Measurements from ENCODE around the gene EIF4E1B.

DNA sequence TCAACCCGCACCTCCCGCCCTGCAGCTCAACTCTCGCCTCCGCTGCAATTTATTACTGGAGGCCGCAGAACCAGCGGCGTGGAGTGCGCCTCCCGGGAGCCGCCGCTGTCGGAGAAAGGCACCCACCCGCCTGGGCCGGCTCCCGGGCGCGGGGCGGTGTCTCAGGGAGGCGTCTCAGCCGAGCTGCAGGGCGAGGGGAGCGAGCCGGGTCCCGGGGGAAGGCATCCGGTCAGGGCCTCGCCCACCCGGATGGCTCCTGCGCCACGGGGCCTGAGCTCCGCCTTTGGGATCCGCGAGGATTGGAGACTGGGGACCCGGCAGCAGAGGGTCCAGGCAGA, 49.7 kb downstream of the EIF4E1B start:
- TF ChIP-seq, protein P1, sequence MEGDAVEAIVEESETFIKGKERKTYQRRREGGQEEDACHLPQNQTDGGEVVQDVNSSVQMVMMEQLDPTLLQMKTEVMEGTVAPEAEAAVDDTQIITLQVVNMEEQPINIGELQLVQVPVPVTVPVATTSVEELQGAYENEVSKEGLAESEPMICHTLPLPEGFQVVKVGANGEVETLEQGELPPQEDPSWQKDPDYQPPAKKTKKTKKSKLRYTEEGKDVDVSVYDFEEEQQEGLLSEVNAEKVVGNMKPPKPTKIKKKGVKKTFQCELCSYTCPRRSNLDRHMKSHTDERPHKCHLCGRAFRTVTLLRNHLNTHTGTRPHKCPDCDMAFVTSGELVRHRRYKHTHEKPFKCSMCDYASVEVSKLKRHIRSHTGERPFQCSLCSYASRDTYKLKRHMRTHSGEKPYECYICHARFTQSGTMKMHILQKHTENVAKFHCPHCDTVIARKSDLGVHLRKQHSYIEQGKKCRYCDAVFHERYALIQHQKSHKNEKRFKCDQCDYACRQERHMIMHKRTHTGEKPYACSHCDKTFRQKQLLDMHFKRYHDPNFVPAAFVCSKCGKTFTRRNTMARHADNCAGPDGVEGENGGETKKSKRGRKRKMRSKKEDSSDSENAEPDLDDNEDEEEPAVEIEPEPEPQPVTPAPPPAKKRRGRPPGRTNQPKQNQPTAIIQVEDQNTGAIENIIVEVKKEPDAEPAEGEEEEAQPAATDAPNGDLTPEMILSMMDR (conservative IDR thresholded peaks at IDR 0.05; ENCODE audit: low read depth in 2 of 2), result no peak
- TF ChIP-seq EZH2phosphoT487 (IDR thresholded peaks at IDR 0.05; ENCODE audit: unreplicated experiment) (no peak), ZNF331 (CRISPR knock-in tag; IDR thresholded peaks at IDR 0.05; ENCODE audit: low read depth) (no peak), POLR2AphosphoS5 (IDR thresholded peaks at IDR 0.05; ENCODE audit: low read depth) (no peak), EZH2 (IDR thresholded peaks at IDR 0.05; ENCODE audit: low read depth, unreplicated experiment) (peak; percentile 47), CREB1 (CRISPR knock-in tag; IDR thresholded peaks at IDR 0.05; ENCODE audit: low read depth) (no peak), JUNB (IDR thresholded peaks at IDR 0.05; ENCODE audit: unreplicated experiment) (no peak), NANOG (IDR thresholded peaks at IDR 0.05; ENCODE audit: borderline replicate concordance) (no peak), STAT1 (IDR thresholded peaks at IDR 0.05; ENCODE audit: unreplicated experiment) (no peak)
- TF ChIP-seq, protein P2, sequence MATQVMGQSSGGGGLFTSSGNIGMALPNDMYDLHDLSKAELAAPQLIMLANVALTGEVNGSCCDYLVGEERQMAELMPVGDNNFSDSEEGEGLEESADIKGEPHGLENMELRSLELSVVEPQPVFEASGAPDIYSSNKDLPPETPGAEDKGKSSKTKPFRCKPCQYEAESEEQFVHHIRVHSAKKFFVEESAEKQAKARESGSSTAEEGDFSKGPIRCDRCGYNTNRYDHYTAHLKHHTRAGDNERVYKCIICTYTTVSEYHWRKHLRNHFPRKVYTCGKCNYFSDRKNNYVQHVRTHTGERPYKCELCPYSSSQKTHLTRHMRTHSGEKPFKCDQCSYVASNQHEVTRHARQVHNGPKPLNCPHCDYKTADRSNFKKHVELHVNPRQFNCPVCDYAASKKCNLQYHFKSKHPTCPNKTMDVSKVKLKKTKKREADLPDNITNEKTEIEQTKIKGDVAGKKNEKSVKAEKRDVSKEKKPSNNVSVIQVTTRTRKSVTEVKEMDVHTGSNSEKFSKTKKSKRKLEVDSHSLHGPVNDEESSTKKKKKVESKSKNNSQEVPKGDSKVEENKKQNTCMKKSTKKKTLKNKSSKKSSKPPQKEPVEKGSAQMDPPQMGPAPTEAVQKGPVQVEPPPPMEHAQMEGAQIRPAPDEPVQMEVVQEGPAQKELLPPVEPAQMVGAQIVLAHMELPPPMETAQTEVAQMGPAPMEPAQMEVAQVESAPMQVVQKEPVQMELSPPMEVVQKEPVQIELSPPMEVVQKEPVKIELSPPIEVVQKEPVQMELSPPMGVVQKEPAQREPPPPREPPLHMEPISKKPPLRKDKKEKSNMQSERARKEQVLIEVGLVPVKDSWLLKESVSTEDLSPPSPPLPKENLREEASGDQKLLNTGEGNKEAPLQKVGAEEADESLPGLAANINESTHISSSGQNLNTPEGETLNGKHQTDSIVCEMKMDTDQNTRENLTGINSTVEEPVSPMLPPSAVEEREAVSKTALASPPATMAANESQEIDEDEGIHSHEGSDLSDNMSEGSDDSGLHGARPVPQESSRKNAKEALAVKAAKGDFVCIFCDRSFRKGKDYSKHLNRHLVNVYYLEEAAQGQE (IDR thresholded peaks at IDR 0.05; ENCODE audit: unreplicated experiment), result no peak
